Stimulated activated CD8-positive, alpha-beta memory T cell treated with anti-CD3 and anti-CD28 coated beads, Interleukin-7, amount 100 ng/mL, for 48 hours (primary cell): ENCODE results near the gene TDP1.
"Not testable (repeated sequence)": the region's sequence is repeated elsewhere in the genome, so short reads cannot be mapped to it uniquely, and the experiment has no call there.

Experiments
- DNase-seq, 2 donors: peaks; one replicate each; pipeline ENCODE4 v3.0.0-alpha.2; 2020; ENCODE audit warnings: low read depth in 1 of 2; ENCODE audit errors: extremely low read depth in 1 of 2

The TDP1 gene

GRCh38 chr14:90042496-90043252 lies 86.9 kb downstream of the TDP1 start:
- DNase-seq = no peak

GRCh38 chr14:90045616-90046015 lies 89.9 kb downstream of the TDP1 start:
- DNase-seq = no peak

GRCh38 chr14:90049390-90049789 lies 93.7 kb downstream of the TDP1 start:
- DNase-seq = no peak

- DNase-seq = no peak
Observed at GRCh38 chr14:90050271-90050670, 94.5 kb downstream of the TDP1 start.

- DNase-seq = no peak
Observed at GRCh38 chr14:90053044-90053443, 97.3 kb downstream of the TDP1 start.

GRCh38 chr14:90054803-90055202 lies 99.1 kb downstream of the TDP1 start:
- DNase-seq = no peak

GRCh38 chr14:90056826-90057225 lies 101.1 kb downstream of the TDP1 start:
- DNase-seq = no peak

GRCh38 chr14:90058876-90059458 lies 103.2 kb downstream of the TDP1 start:
- no peak for DNase-seq

GRCh38 chr14:90060312-90060964 lies 104.7 kb downstream of the TDP1 start:
- DNase-seq = peak; percentile 39 to 40

- DNase-seq = no peak
Observed at GRCh38 chr14:90060965-90061684, 105.4 kb downstream of the TDP1 start.

GRCh38 chr14:90061685-90062126 lies 106.0 kb downstream of the TDP1 start, which contains the start of gene KCNK13:
Gene KCNK13, plus strand, starts transcription at chr14:90061994. Its CDS starts 212 bp downstream, at chr14:90062206.
- no peak for DNase-seq

GRCh38 chr14:90062127-90062794 lies 106.5 kb downstream of the TDP1 start:
- no peak for DNase-seq

- DNase-seq = no peak
Observed at GRCh38 chr14:90062822-90063539, 107.3 kb downstream of the TDP1 start.

- no peak for DNase-seq
Observed at GRCh38 chr14:90072350-90072749, 116.6 kb downstream of the TDP1 start.

- no peak for DNase-seq
Observed at GRCh38 chr14:90079576-90079975, 123.8 kb downstream of the TDP1 start.

GRCh38 chr14:90087433-90087832 lies 131.7 kb downstream of the TDP1 start:
- DNase-seq = no peak

- DNase-seq = no peak
Observed at GRCh38 chr14:90088176-90088575, 132.4 kb downstream of the TDP1 start.

- not testable (repeated sequence) for DNase-seq
Observed at GRCh38 chr14:90089486-90089885, 133.8 kb downstream of the TDP1 start.

GRCh38 chr14:90091393-90091792 lies 135.7 kb downstream of the TDP1 start:
- DNase-seq = no peak
